HG02938 (cell line): ENCODE data around the gene TKFC.
A peak's percentile ranks its signal among the peaks of the same experiment; 100 is the strongest.

ENCODE experiments used
- ATAC-seq: cut with Tn5 transposase; IDR thresholded peaks from one replicate; pipeline ENCODE4 v1.9.1; 2021; ENCODE audit warnings: mild to moderate bottlenecking, moderate library complexity; ENCODE audit not compliant: unreplicated experiment

TKFC gene

DNA sequence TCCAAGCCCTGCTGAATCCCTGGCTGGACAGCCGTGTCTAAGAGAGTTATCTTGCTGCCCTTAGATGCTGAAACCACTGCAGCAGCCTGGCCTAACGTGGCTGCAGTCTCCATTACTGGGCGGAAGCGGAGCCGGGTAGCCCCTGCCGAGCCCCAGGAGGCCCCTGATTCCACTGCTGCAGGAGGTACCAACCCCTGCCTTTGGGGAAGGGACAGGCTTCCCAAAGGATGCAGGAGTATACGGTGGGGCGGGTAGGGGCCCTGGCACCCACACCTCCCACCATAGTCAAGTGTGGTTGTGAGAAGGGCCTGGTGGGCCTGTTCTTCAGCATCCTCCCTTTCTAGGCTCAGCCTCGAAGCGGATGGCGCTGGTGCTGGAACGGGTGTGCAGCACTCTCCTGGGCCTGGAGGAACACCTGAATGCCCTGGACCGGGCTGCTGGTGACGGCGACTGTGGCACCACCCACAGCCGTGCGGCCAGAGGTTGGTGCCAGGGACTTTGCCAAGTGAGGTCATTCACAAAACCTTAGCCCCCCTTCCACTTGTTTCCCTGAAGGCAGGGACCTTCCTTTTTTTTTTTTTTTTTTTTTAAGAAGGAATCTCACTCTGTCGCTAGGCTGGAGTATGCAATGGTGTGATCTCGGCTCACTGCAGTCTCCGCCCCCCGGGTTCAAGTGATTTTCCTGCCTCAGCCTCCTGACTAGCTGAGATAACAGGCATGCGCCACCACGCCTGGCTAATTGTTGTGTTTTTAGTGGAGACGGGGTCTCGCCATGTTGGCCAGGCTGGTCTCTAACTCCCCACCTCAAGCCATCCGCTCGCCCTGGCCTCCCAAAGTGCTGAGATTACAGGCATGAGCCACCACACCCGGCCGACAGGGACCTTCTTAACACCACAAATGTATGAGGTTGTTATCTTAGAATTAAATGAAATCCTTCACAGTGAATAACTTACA lies 11.0 kb downstream of the TKFC start:
- ATAC-seq = no peak

DNA sequence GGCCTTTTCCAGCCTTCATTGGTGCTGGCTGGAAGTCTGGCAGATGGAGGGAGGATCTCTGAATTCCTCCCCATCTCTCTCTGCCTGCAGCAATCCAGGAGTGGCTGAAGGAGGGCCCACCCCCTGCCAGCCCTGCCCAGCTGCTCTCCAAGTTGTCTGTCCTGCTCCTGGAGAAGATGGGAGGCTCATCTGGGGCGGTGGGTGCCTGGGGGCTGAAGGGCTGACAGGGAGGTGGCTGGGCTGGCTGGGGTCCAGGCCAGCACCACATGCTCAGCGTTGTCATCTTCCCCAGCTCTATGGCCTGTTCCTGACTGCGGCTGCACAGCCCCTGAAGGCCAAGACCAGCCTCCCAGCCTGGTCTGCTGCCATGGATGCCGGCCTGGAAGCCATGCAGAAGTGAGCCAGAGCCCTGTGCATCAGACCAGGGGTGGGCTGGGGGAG lies 12.2 kb downstream of the TKFC start:
- no peak for ATAC-seq

DNA sequence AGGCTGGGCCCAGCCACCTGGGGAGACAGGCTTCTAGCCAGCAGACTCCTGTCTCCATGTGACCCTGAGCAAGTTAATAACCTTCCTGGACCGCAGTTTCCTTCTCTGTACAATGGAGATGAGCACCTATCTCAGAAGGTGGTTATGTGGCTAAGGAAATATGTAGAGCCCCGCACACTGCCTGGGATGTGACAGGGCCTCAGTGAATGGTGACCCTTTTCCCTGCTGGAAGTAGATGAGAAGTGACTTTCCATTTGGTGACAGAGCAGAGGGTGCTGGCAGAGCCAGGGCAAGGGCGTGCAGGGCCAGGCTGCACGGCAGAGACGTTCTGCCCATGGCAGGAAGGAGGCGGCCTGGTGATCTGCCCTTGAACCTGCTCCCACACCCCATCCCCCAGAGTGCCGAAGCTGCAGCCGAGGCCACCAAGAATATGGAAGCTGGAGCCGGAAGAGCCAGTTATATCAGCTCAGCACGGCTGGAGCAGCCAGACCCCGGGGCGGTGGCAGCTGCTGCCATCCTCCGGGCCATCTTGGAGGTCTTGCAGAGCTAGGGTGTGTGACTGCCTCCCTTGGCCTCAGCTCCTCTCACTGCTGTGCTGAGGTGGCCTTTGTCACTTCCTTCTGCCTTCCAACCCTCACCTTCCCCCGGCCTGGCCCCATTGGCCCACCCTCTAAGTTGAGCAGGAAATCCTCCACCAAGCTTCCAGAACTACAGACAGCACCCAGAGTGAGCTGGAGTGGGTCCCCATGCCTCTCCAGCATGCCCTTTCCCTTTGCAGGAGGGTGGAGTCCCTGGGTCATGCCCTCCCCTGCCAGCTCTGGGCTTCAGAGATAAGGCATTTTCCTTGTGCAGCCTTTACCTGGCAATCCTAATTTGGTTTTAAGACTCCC lies 13.2 kb downstream of the TKFC start:
- no peak for ATAC-seq

DNA sequence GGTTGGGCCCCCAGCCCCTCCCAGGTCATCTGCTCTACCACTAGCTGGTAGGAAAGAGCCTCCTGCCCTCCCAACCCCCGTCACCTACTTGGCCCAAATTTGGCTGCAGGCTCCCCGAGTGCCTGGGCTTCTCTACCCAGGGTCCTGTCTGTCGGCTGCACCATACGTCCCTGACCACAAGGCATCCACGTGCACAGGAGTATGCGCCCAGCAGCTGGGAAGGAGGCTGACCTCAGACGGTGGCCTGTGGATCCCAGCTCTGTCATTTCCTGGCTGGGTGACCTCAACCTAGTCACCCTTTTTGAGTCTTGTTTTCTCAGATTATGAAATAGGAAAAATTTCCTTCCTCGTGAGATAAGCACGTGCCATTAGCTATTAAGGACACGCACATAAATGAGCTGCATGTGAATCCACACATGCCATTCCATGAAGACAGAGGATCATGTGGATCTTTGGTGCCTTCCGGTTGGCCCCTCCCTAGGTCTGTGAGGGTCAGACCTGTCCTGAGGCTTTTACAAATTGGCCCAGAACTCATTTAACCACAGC lies 15.0 kb downstream of the TKFC start:
- no peak for ATAC-seq

DNA sequence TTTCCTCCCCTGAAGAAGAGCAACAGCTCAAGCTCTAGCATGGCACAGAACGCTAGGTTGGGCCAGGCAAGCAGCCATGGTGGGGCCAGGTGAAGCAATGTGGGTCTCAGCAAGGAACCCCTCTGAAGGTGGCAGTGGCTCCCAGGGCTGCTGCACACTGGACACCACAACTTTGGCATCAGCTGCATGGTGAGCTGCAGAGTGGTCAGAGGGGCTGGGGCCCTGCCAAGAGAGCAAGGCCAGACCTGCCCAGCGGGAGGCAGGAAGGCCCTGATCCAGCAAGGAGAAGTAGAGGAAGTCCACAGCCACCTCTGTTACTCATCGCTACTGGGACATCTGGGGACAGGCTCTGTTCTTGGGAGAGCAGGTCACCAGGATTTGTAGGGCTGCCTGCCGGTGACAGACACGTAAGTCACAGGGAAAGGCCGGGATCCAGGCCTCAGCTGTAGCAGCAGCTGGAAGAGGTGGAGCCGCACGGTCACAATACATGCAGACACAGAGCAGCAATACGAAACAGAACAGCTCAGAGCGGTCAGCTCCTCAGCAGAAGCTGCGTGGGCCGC lies 16.2 kb downstream of the TKFC start:
- ATAC-seq = no peak

DNA sequence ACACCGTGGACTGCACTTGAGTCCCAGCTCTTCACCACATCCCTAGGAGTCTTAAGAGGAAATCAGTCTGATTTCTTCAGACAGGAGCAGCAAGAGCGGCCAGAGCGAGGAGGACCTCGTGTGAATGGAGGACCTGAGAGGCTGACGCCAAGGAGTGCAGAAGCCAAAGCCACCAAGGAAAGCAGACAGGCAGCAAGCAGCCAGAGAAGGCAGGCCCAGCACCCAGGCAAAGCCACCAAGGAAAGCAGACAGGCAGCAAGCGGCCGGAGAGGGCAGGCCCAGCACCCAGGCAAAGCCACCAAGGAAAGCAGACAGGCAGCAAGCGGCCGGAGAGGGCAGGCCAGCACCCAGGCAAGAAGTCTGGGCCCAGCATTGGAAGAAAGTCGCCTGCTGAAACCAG lies 16.9 kb downstream of the TKFC start:
- no peak for ATAC-seq

DNA sequence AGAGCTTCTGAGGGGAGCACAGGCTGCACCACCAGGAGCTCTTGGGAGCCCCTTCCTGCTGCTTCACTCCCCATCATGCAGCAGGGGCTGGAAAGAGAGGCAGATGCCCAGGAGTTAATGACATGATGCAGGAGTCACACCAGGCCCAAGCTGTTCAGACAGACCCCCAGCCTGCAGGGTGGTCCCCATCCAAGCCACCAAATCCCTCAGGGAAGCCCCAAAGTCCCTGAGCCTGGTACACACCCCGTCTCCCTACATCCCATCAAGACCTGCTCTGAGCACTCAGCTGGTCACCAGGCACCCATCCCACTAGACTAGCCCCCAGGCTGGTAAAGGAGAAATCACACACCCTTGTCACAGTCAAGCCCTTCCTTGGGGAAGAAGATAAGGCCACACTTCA lies 17.3 kb downstream of the TKFC start:
- ATAC-seq = no peak

DNA sequence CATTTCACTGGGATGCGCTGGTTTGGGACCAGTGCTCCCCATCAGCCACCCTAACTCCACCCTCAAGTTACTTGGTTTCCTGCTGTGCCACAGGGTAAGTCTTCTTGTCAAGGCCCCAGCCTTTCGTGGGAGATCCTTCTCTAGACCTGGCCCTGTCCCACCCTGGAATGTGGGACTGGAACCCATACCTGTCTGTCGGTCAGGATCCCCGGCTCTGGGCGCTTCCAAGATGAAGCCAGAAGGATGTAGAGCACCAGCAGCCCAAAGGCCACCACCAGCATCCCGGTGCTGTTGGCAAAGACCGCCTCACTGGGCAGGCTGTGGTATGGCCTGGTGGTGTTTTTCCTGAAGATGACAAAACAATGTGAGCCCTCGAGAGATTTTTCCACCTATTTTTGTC lies 17.8 kb downstream of the TKFC start:
- no peak for ATAC-seq

DNA sequence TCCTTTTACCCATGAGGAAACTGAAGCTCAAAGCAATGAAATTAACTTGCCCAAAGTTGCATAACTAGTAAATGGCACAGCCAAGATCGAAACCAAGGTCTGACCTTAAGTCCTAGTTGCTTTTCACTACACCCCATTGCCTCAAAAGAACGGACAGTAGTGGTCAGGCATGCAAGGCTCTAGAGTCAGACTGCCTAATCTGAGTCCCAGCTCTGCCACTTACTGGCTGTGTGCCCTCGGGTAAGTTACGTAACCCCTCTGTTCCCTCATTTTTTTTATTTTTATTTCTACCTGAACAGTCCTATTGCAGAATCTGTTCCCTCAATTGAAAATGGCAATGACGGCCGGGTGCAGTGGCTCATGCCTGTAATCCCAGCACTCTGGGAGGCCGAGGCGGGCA lies 19.0 kb downstream of the TKFC start:
- ATAC-seq = no peak

DNA sequence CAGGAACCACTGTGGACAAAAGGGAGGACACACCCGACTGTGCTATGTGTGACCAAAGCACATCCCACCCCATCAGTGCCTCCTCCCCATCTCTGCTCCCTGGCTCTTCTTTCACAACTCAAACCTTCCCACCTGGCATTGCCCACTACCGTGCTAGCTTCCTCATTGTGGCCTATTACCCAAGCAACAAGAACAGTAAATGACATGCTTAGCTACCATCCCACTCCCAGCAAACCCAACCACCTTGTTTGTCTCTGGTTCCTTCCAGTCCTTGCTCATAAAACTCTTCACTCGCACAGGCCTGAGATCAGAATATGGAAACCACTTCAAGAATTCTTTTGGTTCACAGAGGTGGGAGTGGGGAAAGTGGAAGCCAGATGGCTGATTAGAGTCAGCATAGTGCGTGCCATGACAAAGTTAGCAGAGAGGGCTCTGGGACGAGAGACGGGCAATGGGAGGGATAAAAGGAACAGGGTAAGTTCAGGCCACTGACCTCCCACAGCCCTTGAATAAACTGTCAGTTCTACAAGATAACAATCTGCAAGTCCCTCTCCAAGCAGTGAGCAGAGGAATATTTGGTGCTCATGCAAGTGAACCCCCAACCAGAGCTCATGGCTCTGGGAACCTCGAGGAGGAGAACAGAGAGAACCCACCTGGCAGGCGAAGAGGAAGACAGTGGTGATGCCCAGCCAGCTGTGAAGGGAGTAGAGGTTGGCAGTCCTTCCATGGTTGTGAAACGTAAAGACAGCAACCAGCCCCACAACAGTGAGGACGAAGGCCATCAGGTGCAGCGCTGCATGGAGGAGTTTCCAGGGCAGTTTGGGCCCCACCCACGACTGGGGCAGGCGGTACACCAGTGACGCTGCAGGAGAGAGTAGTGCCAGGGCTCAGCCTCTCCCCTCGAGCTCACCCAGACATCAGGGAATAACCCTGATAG lies 20.4 kb downstream of the TKFC start:
- no peak for ATAC-seq

DNA sequence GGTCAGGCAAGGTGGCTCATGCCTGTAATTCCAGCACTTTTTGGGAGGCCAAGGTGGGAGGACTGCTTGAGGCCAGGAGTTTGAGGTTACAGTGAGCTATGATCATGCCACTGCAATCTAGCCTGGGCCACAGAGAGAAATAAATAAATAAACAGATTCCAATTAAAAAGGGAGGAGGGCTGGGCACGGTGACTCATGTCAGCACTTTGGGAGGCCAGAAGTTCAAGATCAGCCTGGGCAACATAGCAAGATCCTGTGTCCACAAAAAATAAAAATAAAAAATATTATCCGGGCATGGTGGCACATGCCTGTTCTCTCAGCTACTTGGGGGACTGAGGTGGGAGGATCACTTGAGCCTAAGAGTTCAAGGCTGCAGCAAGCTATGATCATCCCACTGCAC lies 21.2 kb downstream of the TKFC start:
- no peak for ATAC-seq

DNA sequence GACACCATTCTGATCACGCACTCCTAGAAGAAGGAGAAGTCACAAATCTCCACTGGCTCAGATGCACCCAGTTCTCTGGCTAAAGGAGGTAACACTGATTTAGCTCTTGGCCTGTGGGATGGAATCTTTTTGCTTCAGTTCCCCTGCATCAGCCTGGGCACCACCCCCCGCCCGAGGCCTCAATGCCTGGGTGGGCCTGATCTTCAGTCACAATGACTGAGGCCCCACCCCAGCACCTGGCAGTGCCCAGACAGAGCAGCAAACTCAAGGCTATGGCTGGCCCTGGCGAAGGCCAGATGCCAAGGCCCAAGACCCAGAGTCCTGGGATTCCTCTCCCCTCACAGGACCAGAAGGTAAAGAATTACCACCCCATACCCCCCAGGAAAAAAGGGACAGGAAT lies 23.7 kb downstream of the TKFC start:
- no peak for ATAC-seq

DNA sequence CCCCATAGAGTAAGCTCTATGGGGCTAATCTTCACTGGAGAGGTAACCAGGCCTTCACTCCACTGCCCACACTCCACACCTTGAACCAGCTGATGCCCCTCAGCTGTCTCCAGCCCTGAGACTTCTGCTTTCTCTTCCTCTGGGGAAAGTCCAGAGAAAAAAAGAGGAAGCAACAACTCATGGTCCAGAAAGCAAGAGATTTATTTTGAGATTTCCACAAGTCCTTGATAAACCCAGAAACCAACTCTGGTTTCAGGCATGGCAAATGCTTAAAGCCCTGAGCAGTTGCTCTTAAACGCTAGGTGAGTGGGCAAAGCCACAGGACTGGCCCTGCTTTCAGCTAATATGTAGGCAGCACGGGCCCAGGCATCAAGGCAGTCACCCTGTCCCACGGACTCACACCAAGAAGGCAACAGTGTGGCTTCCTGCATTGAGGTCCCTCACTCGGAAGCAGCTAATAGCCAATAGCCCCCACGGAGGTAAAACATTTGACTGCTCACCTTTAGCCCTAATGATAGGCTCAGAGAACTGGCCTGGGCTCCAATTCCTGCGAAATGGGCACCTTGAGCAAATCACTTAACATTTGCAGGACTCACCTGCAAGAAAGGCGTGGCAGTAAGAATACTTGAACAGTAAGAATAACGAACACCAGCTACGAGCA lies 24.3 kb downstream of the TKFC start:
- no peak for ATAC-seq

DNA sequence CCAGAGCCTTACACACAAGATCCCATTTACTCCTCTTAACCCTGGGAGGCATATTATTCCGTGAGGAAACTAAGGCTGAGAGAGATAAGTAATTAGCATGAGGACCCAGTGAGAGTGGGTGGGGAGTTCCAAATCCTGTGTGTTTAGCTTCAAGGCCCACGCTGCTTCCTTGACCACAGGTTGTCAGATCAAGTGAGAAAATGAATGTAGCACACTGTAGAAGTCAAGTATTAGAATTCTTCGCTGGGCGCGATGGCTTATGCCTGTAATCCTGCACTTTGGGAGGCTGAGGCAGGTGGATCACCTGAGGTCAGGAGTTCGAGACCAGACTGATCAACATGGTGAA lies 24.8 kb downstream of the TKFC start:
- no peak for ATAC-seq

DNA sequence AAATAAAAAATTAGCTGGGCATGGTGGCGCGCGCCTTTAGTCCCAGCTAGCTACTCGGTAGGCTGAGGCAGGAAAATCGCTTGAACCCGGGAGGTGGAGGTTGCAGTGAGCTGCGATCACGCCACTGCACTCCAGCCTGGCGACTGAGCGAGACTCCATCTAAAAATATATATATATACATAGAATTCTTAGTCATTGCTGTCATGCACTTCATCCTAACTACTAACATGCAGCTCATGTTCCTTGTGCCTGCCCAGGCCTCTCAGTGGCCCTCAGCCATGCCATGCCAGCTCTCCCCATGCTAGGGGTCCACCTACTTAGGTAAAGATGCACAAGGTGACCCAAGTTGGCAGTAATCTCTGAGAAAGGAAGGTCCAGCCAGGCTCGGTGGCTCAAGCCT lies 25.5 kb downstream of the TKFC start:
- no peak for ATAC-seq

DNA sequence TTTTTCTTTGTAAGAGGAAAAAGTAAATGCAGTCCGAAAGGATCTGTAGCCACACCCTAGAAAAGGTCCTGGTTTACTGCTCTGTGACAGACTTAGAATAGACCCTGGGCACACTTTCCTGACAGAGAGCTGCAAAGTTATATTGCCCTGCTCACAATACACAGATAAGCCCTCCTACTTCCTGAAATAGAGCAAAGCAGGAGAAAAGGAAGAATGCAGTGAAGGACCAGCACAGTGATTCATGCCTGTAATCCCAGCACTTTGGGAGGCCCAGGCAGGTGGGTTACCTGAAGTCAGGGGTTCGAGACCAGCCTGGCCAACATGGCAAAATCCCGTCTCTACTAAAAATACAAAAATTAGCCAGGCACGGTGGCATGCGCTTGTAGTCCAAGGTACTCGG lies 26.5 kb downstream of the TKFC start:
- ATAC-seq = no peak

DNA sequence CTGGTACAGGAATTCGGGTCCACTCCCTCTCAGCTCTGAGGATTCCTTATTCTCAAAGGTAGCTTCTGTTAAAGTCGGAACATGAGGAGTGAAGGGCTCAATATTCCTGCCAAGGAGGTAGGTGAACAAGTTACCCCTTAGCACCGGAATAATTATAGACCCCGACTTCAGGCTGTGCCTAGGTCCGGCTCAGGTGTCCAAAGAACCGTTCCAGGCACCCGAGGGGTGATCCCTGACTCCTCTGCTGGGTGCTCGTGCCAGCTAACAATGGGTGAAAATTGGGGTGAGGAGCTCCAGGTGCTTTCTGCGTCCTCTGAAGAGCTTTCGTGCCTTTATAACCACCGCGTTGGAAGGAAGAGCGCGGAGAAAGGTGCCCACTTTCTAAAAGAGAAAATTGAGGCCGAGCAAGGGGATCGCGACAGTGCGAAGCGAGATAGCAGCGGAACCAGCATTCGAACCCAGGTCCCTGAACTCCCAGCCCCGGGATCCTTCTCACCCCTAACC lies 28.3 kb downstream of the TKFC start:
- no peak for ATAC-seq

DNA sequence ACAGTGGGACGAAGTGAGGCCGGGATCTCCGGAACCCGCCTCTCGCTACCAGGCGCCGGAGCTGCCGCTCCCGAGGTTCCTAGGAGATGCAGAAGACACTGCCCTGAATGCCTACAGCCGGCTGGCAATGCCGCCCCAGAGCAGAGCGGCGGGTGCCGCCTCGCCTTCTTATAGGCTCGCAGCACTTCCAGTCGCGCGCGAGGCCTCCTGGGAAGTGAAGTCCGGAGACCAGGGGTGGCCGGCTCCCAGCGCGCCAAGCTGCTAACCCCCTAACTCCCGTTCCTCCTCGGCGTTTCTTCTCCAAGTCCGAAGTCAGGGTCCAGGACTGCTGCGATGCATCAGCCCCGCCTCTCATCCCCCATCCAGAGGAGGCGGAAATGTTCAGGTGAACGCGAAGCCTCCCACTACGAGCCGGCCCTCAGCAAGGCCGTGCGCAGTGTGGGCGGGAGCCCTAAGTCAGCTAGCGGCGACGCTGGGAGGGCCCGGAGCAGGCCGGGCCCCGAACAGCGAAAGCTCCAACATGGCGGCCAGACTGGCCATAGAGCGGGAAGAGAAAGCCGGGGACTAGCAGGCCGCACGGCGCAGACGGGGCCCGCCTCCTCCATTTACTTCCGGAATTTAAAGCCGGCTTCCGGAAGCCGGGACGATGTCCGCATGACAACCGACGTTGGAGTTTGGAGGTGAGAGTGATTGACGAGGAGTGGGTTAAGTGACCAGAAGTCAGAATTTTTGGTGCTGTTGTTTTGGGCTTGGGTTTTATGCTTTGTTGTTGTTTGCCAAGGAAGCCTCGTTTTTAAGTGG lies 28.9 kb downstream of the TKFC start, which contains the start of the genes CYB561A3 and TMEM138:
CYB561A3 (minus strand) TSS at position 142 of the 801 bp plus-strand sequence. CDS start 5,169 bp downstream, outside the sequence.
TMEM138 (plus strand) TSS at position 634 of the 801 bp plus-strand sequence. CDS start 2,017 bp downstream, outside the sequence.
- peak; percentile 80 for ATAC-seq

DNA sequence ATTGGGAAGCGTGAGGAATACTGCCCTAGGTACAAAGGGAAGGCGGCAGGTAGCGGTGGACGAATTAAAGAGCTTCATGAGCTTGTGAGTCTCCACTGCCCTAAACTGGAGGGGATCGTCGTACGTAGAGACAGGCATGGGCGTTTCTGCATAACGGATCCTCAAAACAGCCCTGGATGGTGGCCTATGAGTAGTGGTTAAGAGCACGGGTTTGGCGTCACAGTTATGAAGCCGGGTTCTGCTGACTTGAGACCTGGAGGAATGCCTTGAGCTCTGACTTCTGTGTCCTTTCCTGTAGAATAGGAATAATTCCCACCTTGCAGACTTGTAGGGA lies 29.5 kb downstream of the TKFC start:
- ATAC-seq = no peak
